Measurements from ENCODE around the gene NIPAL4.

DNA sequence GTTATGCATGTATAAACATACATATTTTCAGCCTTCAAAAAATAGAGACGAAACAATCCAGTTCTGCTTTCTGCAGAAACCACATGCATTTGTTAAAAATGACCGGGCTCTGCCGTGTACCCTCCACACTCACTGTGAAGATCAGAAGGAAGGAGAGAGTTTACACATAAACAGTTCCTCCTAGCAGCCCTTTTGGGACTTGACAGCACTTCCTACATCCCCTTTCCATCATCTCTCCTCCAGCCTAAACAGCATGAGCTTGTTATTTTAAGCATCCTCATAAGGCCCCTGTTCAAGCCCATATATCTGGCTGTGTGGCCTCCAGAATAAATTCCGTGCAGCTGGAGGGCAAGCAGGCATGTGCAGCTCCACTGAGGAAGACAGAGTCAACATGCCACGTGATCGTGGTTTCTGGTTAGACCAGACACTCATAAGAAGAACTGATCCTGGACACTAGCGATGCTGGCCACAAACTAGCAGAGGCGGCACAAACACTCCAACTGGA, 42.2 kb downstream of the NIPAL4 start:
- no peak for TF ChIP-seq POLR2A (IDR thresholded peaks at IDR 0.05)
- TF ChIP-seq, protein P1, sequence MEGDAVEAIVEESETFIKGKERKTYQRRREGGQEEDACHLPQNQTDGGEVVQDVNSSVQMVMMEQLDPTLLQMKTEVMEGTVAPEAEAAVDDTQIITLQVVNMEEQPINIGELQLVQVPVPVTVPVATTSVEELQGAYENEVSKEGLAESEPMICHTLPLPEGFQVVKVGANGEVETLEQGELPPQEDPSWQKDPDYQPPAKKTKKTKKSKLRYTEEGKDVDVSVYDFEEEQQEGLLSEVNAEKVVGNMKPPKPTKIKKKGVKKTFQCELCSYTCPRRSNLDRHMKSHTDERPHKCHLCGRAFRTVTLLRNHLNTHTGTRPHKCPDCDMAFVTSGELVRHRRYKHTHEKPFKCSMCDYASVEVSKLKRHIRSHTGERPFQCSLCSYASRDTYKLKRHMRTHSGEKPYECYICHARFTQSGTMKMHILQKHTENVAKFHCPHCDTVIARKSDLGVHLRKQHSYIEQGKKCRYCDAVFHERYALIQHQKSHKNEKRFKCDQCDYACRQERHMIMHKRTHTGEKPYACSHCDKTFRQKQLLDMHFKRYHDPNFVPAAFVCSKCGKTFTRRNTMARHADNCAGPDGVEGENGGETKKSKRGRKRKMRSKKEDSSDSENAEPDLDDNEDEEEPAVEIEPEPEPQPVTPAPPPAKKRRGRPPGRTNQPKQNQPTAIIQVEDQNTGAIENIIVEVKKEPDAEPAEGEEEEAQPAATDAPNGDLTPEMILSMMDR (IDR thresholded peaks at IDR 0.05): no peak
